PC-3 (cell line): Measurements from ENCODE around the gene MPZL1. TPM values are rescaled to one million over a fixed set of nuclear protein-coding genes. Genes with fewer than 3 reads are reported as not detected.

Experiments used
- ATAC-seq: fragments of 200-7000 bp; cut with Tn5 transposase; 2 replicates; pipeline ENCODE4 v1.9.1; 2020; ENCODE audit warnings: mild to moderate bottlenecking, moderate library complexity
- BruUV-seq: library from RNA; stranded (reverse); fragments of 400-500 nt; replicated peaks from 2 replicates; lab custom pipeline; 2021; lab: Mats Ljungman, UMichigan
- CTCF ChIA-PET: fragments of 300-600 bp; sonication (Branson Sonifier 250); formaldehyde crosslinking; loops from one replicate; lab custom pipeline; 2022; ENCODE audit warnings: antibody characterized with exemption; lab: Charles Lee
- POLR2A ChIA-PET: fragments of 300-600 bp; sonication (Branson Sonifier 250); formaldehyde crosslinking; loops from one replicate; lab custom pipeline; 2022; ENCODE audit warnings: antibody characterized with exemption; ENCODE audit not compliant: unreplicated experiment; lab: Charles Lee
- DNase-seq: peaks from one replicate; pipeline ENCODE4 v3.0.0-alpha.2; 2015
- H2AFZ ChIP-seq: fragments of 300-600 bp; sonication (generic); 2 replicates; pipeline ENCODE4 v1.6.0; 2016; ENCODE audit warnings: antibody characterized with exemption, low read length
- H3F3A ChIP-seq: fragments of 300-600 bp; sonication (generic); one replicate; pipeline ENCODE4 v1.6.0; 2017; ENCODE audit warnings: antibody characterized with exemption, low read length, control low read depth, mild to moderate bottlenecking; ENCODE audit not compliant: unreplicated experiment
- H3K27ac ChIP-seq: fragments of 300-600 bp; sonication (generic); 2 replicates; pipeline ENCODE4 v1.5.1; 2016; ENCODE audit warnings: mild to moderate bottlenecking, low read length
- H3K27me3 ChIP-seq: fragments of 300-600 bp; sonication (generic); 2 replicates; pipeline ENCODE4 v1.6.1; 2016; ENCODE audit warnings: low read length, mixed read lengths
- H3K36me3 ChIP-seq: fragments of 300-600 bp; sonication (generic); 2 replicates; pipeline ENCODE4 v1.6.1; 2016; ENCODE audit warnings: low read depth, mixed run types, low read length, mixed read lengths
- H3K4me1 ChIP-seq: fragments of 300-600 bp; sonication (generic); 2 replicates; pipeline ENCODE4 v1.5.1; 2016; ENCODE audit warnings: low read length; ENCODE audit not compliant: insufficient read depth
- H3K4me2 ChIP-seq: fragments of 300-600 bp; sonication (generic); 2 replicates; pipeline ENCODE4 v1.6.0; 2016; ENCODE audit warnings: low read length
- H3K4me3 ChIP-seq: fragments of 300-600 bp; sonication (generic); 2 replicates; pipeline ENCODE4 v1.5.1; 2016; ENCODE audit warnings: mild to moderate bottlenecking, low read length, mixed read lengths
- H3K79me2 ChIP-seq: fragments of 300-600 bp; sonication (generic); 2 replicates; pipeline ENCODE4 v1.6.1; 2017; ENCODE audit warnings: low read length, mixed read lengths
- H3K9ac ChIP-seq: fragments of 300-600 bp; sonication (generic); 2 replicates; pipeline ENCODE4 v1.6.0; 2016; ENCODE audit warnings: mild to moderate bottlenecking, low read length
- H3K9me2 ChIP-seq: fragments of 300-600 bp; sonication (generic); replicated peaks from 2 replicates; pipeline ENCODE4 v1.6.1; 2016; ENCODE audit warnings: mixed run types, low read length, mixed read lengths
- H3K9me3 ChIP-seq: fragments of 300-600 bp; sonication (generic); 2 replicates; pipeline ENCODE4 v1.6.1; 2016; ENCODE audit warnings: low read length, mixed read lengths
- H4K20me1 ChIP-seq: fragments of 300-600 bp; sonication (generic); 2 replicates; pipeline ENCODE4 v1.6.1; 2016; ENCODE audit warnings: low read length, mixed read lengths
- CTCF ChIP-seq: fragments of 300-600 bp; sonication (generic); conservative IDR thresholded peaks from 2 replicates; pipeline ENCODE4 v1.5.1; 2017; ENCODE audit warnings: antibody characterized with exemption, low read depth, mild to moderate bottlenecking, low read length
- EZH2 ChIP-seq: fragments of 300-600 bp; sonication (generic); IDR thresholded peaks from one replicate; pipeline ENCODE4 v1.6.1; 2017; ENCODE audit warnings: antibody characterized with exemption, mild to moderate bottlenecking, low read length; ENCODE audit not compliant: unreplicated experiment
- EZH2phosphoT487 ChIP-seq: fragments of 300-600 bp; sonication (generic); IDR thresholded peaks from 2 replicates; pipeline ENCODE4 v1.6.1; 2018; ENCODE audit warnings: mild to moderate bottlenecking, antibody characterized with exemption, low read length, borderline replicate concordance
- intact Hi-C: fragments of 100-400 bp; cut with micrococcal nuclease; formaldehyde crosslinking; loops from 2 replicates; pipeline ENCODE4 v1.9.0; 2023
- total RNA-seq: library from RNA; depleted of rRNA; stranded (reverse); fragments of >200 nt; gene quantifications from 2 replicates; pipeline ENCODE4 v1.2.3, GENCODE V29; 2014

The MPZL1 gene
- total RNA-seq, 1 experiment from 2014 or later = 86.5 TPM

GRCh38 chr1:167765496-167765895 is 43.7 kb downstream of the MPZL1 start:
- BruUV-seq = no TSS peak
- CTCF ChIA-PET = no interaction called here
- DNase-seq = no peak

GRCh38 chr1:167766538-167766937 is 44.8 kb downstream of the MPZL1 start:
- Histone ChIP-seq H3K27ac (no peak overlapping the region), H3K9ac (no peak overlapping the region), H4K20me1 (no peaks in the 10 kb centered on the region; the same call in 1 of the 2 replicates), H3K9me3 (no peaks in the 10 kb centered on the region), H3F3A (no peaks in the 10 kb centered on the region), H2AFZ (no peak overlapping the region), H3K79me2 (peaks cover 30% of the 10 kb centered on the region), H3K4me2 (no peak overlapping the region), H3K4me1 (peaks cover 8% of the 10 kb centered on the region), H3K9me2 (no peaks in the 10 kb centered on the region), H3K36me3 (peaks cover 40% of the 10 kb centered on the region), H3K4me3 (no peak overlapping the region), H3K27me3 (no peaks in the 10 kb centered on the region)
- no TSS peak for BruUV-seq
- ChIA-PET CTCF (no interaction called here), POLR2A (no interaction called here)
- DNase-seq (peak; percentile 44), ATAC-seq (peak; percentile 46; the same call in 1 of the 2 replicates)
- intact Hi-C loops = no loop called here
- no peak for TF ChIP-seq CTCF
- no peak for TF ChIP-seq EZH2phosphoT487
- TF ChIP-seq EZH2 = no peak

More at GRCh38 chr1:167765496-167765895, 43.7 kb downstream of the MPZL1 start:
- Histone ChIP-seq H3K4me2 (no peak overlapping the region), H4K20me1 (no peaks in the 10 kb centered on the region; the same call in 1 of the 2 replicates), H3F3A (no peaks in the 10 kb centered on the region), H3K27me3 (no peaks in the 10 kb centered on the region), H3K4me3 (no peak overlapping the region), H3K4me1 (peaks cover 8% of the 10 kb centered on the region), H2AFZ (no peak overlapping the region), H3K9ac (no peak overlapping the region), H3K36me3 (peaks cover 37% of the 10 kb centered on the region), H3K9me3 (no peaks in the 10 kb centered on the region), H3K79me2 (peaks cover 32% of the 10 kb centered on the region), H3K27ac (no peak overlapping the region), H3K9me2 (no peaks in the 10 kb centered on the region)
- TF ChIP-seq EZH2 = no peak
- no peak for TF ChIP-seq CTCF
- TF ChIP-seq EZH2phosphoT487 = no peak
- ATAC-seq = no peak
- intact Hi-C loops = no loop called here
- POLR2A ChIA-PET = no interaction called here

GRCh38 chr1:167767761-167768160 is 46.0 kb downstream of the MPZL1 start:
- Histone ChIP-seq H4K20me1 (no peaks in the 10 kb centered on the region; the same call in 1 of the 2 replicates), H3K79me2 (peaks cover 18% of the 10 kb centered on the region; the same call in 1 of the 2 replicates), H3K27me3 (no peaks in the 10 kb centered on the region), H3K9ac (no peak overlapping the region), H3K9me3 (no peaks in the 10 kb centered on the region), H3K27ac (no peak overlapping the region), H3K4me2 (no peak overlapping the region), H3K9me2 (no peaks in the 10 kb centered on the region), H3K4me1 (peaks cover 8% of the 10 kb centered on the region), H3K36me3 (peaks cover 47% of the 10 kb centered on the region), H2AFZ (no peak overlapping the region), H3F3A (no peaks in the 10 kb centered on the region), H3K4me3 (no peak overlapping the region)
- ATAC-seq (no peak), DNase-seq (no peak)
- no peak for TF ChIP-seq EZH2phosphoT487
- CTCF ChIA-PET = no interaction called here
- POLR2A ChIA-PET = no interaction called here
- intact Hi-C loops = no loop called here
- BruUV-seq = no TSS peak
